ENCODE measurements around the gene TUSC2.

Gene TUSC2

GRCh38 chr3:50325497-50326181 lies 2.4 kb downstream of the TUSC2 start:
- TF ChIP-seq, protein P1, sequence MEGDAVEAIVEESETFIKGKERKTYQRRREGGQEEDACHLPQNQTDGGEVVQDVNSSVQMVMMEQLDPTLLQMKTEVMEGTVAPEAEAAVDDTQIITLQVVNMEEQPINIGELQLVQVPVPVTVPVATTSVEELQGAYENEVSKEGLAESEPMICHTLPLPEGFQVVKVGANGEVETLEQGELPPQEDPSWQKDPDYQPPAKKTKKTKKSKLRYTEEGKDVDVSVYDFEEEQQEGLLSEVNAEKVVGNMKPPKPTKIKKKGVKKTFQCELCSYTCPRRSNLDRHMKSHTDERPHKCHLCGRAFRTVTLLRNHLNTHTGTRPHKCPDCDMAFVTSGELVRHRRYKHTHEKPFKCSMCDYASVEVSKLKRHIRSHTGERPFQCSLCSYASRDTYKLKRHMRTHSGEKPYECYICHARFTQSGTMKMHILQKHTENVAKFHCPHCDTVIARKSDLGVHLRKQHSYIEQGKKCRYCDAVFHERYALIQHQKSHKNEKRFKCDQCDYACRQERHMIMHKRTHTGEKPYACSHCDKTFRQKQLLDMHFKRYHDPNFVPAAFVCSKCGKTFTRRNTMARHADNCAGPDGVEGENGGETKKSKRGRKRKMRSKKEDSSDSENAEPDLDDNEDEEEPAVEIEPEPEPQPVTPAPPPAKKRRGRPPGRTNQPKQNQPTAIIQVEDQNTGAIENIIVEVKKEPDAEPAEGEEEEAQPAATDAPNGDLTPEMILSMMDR (conservative IDR thresholded peaks at IDR 0.05; ENCODE audit: low read length) = no peak
- H3K4me3 ChIP-seq (ENCODE audit: low read length) = no peak overlapping the region
- no peak for DNase-seq (ENCODE audit: low read depth)

GRCh38 chr3:50325113-50325480 lies 2.9 kb downstream of the TUSC2 start:
- TF ChIP-seq, protein P1 (conservative IDR thresholded peaks at IDR 0.05; ENCODE audit: low read length) = no peak
- H3K4me3 ChIP-seq (ENCODE audit: low read length) = no peak overlapping the region
- DNase-seq (ENCODE audit: low read depth) = no peak

DNA sequence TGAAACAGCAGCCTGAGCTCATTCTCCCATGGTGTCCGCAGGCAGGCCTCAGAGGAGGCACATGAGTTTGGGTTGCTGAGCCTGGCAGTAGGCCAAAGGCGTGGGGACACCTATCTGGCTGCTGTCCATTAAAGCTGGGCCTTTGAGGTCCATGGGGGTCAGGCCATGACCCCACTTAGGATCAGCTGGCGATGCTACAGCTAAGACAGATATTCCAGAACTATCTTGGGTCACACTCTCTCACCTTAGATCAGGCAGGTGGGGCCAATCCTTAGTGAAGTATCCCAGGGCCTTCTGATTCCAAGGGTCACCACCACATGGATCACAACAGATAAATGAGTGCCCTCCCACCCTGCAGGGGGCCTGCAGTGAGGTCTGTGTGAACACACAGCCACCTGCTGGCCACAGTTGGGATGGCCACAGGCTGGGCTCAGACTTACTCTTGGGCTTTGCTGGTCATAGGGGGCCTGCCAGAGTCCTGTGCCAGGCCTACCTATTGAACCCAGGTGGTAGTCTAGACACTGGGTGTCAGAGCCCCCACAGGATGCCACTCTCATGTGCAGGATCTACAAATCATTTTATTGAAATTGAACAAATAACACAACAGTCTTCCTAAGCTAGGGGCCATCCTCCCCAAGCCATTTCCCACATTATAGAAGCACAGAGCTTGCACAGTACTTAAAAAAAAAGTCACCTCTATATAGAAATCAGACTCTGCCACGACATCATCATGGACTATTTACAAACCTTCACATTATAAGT lies 3.5 kb downstream of the TUSC2 start:
- DNase-seq (ENCODE audit: low read depth) = peak; percentile 55
- TF ChIP-seq, protein P1 (conservative IDR thresholded peaks at IDR 0.05; ENCODE audit: low read length) = peak; percentile 82
- no peak overlapping the region for H3K4me3 ChIP-seq (ENCODE audit: low read length)

GRCh38 chr3:50323614-50324199 lies 4.3 kb downstream of the TUSC2 start:
- DNase-seq (ENCODE audit: low read depth) = no peak
- no peak overlapping the region for H3K4me3 ChIP-seq (ENCODE audit: low read length)
- TF ChIP-seq, protein P1 (conservative IDR thresholded peaks at IDR 0.05; ENCODE audit: low read length) = no peak

DNA sequence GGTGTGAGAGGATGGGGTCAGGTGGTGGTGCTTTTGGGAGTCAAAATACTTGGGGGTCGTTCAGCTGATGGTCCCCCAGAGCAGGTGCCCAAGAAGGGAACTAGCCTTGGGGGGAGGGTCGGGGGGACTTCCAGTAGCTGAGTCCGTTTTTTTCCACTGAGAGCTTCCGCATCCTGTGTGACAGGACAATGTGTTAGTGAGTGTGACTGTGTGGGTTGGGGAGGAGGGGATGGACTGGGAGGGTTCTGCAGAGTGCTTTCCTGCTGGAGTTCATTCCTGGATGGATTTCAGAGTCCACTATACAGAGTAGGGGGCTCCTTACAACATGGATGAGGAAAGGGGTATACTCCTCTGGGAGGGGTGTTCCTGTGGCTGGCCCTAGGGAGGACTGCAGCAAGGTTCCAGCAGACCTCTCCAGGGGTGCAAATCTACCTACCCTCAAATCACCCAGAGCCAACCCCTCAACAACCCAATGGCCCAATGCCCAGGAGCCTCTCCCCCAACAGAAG lies 4.9 kb downstream of the TUSC2 start:
- no peak overlapping the region for H3K4me3 ChIP-seq (ENCODE audit: low read length)
- no peak for DNase-seq (ENCODE audit: low read depth)
- TF ChIP-seq, protein P1 (conservative IDR thresholded peaks at IDR 0.05; ENCODE audit: low read length) = no peak

DNA sequence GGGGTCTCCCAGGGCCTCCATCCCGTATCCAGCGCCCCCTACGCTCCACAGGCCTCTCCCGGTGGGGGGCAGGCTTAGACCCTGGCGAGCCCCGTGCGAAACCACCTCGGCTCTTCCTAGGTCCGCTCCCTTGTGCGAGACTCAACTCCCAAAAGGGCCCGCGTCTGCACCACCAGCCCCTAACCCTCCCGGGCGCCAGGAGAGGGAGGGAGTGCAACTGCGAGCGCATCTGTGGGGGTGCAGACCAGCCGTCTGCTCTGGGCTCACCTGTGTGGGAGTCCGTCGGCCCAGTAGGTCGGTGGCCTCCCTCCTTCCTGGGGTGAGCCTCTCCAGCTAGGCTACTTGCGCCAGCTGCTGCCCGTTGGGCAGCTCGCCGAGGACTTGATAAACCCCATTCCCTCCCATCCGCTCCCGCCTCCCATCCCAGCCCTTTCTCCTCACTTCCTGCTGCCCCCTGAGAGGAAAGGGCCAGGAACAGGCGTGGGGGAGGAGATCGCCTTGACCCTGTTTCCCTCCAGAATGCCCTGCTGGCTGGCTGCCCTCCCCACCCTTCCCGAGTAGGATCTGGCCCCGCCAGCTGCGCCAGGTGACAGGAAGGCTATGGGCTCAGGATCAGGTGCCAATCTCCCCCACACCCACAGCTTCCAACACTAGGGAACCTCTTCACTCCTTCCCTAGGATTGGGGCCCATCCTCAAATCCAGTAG lies 5.5 kb downstream of the TUSC2 start, which contains the start of gene HYAL2:
Gene HYAL2 (minus strand): TSS at position 360 of the 706 bp plus-strand sequence. CDS start 2,256 bp downstream, outside the sequence.
- DNase-seq (ENCODE audit: low read depth) = no peak
- H3K4me3 ChIP-seq (ENCODE audit: low read length) = peak within 1 kb of the TSS; percentile 71
- TF ChIP-seq, protein P1 (conservative IDR thresholded peaks at IDR 0.05; ENCODE audit: low read length) = no peak

Data from AG10803 (cell line).